ENCODE results near the gene GALNT5.

Gene GALNT5

GRCh38 chr2:157363612-157364101 is 106.2 kb downstream of the GALNT5 start:
- DNase-seq (ENCODE audit: low read depth in 2 of 2, low spot score in 1 of 2), result no peak

All from stimulated activated CD8-positive, alpha-beta memory T cell treated with anti-CD3 and anti-CD28 coated beads, Interleukin-4, amount 100 ng/mL, for 4 hours (primary cell).